MM.1S (cell line): ENCODE measurements around the gene RIPK4.

ENCODE experiments used
- DNase-seq: peaks from one replicate; pipeline ENCODE4 v3.0.0-alpha.2; 2015
- H2AFZ ChIP-seq: fragments of 300-600 bp; sonication (generic); 2 replicates; pipeline ENCODE4 v1.6.0; 2016; ENCODE audit warnings: antibody characterized with exemption, low read length
- H3F3A ChIP-seq: fragments of 300-600 bp; sonication (generic); 2 replicates; pipeline ENCODE4 v1.6.1; 2016; ENCODE audit warnings: mild to moderate bottlenecking, antibody characterized with exemption, low read length, moderate library complexity, mixed read lengths; ENCODE audit not compliant: insufficient read depth
- H3K27ac ChIP-seq: fragments of 300-600 bp; sonication (generic); 2 replicates; pipeline ENCODE4 v1.5.1; 2016; ENCODE audit warnings: mild to moderate bottlenecking, low read length
- H3K27me3 ChIP-seq: fragments of 300-600 bp; sonication (generic); replicated peaks from 2 replicates; pipeline ENCODE4 v1.6.0; 2016; ENCODE audit warnings: low read length; ENCODE audit not compliant: insufficient read depth
- H3K36me3 ChIP-seq: fragments of 300-600 bp; sonication (generic); replicated peaks from 2 replicates; pipeline ENCODE4 v1.6.1; 2016; ENCODE audit warnings: mild to moderate bottlenecking, low read length, mixed read lengths; ENCODE audit not compliant: insufficient read depth
- H3K4me1 ChIP-seq: fragments of 300-600 bp; sonication (generic); 2 replicates; pipeline ENCODE4 v1.6.1; 2016; ENCODE audit warnings: low read length, mixed read lengths
- H3K4me2 ChIP-seq: fragments of 300-600 bp; sonication (generic); 2 replicates; pipeline ENCODE4 v1.6.0; 2016; ENCODE audit warnings: low read depth, low read length
- H3K4me3 ChIP-seq: fragments of 300-600 bp; sonication (generic); 2 replicates; pipeline ENCODE4 v1.5.1; 2016; ENCODE audit warnings: low read length, mixed read lengths
- H3K79me2 ChIP-seq: fragments of 300-600 bp; sonication (generic); 2 replicates; pipeline ENCODE4 v1.6.1; 2016; ENCODE audit warnings: mixed run types, low read length, mixed read lengths
- H3K9ac ChIP-seq: fragments of 300-600 bp; sonication (generic); 2 replicates; pipeline ENCODE4 v1.6.1; 2016; ENCODE audit warnings: low read length, mixed read lengths
- H3K9me2 ChIP-seq: fragments of 300-600 bp; sonication (generic); replicated peaks from 2 replicates; pipeline ENCODE4 v1.6.1; 2016; ENCODE audit warnings: mild to moderate bottlenecking, low read length, mixed read lengths; ENCODE audit not compliant: insufficient read depth
- H3K9me3 ChIP-seq: fragments of 300-600 bp; sonication (generic); replicated peaks from 2 replicates; pipeline ENCODE4 v1.6.1; 2016; ENCODE audit warnings: mild to moderate bottlenecking, low read length, mixed read lengths; ENCODE audit not compliant: insufficient read depth
- H4K20me1 ChIP-seq: fragments of 300-600 bp; sonication (generic); 2 replicates; pipeline ENCODE4 v1.6.1; 2016; ENCODE audit warnings: mild to moderate bottlenecking, low read length, moderate library complexity, mixed read lengths; ENCODE audit not compliant: insufficient read depth
- EZH2 ChIP-seq: fragments of 300-600 bp; sonication (generic); optimal IDR thresholded peaks from 2 replicates; pipeline ENCODE3; 2017; ENCODE audit warnings: low read depth, mild to moderate bottlenecking, antibody characterized with exemption, low read length, mixed read lengths
- EZH2phosphoT487 ChIP-seq: fragments of 300-600 bp; sonication (generic); IDR thresholded peaks from 2 replicates; pipeline ENCODE4 v1.6.1; 2018; ENCODE audit warnings: antibody characterized with exemption, low read length
- TF ChIP-seq, protein P1 (sequence below): fragments of 300-600 bp; sonication (generic); IDR thresholded peaks from 2 replicates; pipeline ENCODE4 v1.5.1; 2016; ENCODE audit warnings: antibody characterized with exemption, low read length, mixed read lengths

The RIPK4 gene

DNA sequence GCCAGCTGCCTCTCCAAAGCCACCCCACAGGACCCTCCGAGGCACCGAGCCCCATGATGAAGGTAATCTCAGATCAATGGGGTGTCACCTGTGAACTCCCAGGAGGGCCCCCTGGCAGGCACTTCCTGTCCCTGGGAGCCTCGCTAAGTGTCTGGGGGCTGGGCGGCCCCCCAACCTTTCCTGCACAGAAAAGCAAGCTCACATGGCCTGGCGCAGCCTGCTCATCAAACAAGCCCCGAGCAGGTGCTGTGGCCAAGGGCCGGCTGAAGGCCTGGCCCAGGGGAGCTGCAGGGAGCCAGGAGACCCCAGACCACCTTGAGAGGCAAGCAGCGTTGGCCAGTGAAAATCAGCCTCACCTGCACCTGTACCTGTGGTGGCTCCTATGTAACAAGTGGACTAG lies 2.9 kb downstream of the RIPK4 start:
- no peak overlapping the region for H3K4me2 ChIP-seq
- H3K9ac ChIP-seq = no peak overlapping the region
- no peaks in the 10 kb centered on the region for H3K9me2 ChIP-seq
- H4K20me1 ChIP-seq = no peaks in the 10 kb centered on the region
- no peak overlapping the region for H3K4me3 ChIP-seq
- no peak for DNase-seq
- H3K4me1 ChIP-seq = no peaks in the 10 kb centered on the region
- H3K27ac ChIP-seq = no peak overlapping the region
- H3K9me3 ChIP-seq = no peaks in the 10 kb centered on the region
- no peaks in the 10 kb centered on the region for H3F3A ChIP-seq
- TF ChIP-seq, protein P1, sequence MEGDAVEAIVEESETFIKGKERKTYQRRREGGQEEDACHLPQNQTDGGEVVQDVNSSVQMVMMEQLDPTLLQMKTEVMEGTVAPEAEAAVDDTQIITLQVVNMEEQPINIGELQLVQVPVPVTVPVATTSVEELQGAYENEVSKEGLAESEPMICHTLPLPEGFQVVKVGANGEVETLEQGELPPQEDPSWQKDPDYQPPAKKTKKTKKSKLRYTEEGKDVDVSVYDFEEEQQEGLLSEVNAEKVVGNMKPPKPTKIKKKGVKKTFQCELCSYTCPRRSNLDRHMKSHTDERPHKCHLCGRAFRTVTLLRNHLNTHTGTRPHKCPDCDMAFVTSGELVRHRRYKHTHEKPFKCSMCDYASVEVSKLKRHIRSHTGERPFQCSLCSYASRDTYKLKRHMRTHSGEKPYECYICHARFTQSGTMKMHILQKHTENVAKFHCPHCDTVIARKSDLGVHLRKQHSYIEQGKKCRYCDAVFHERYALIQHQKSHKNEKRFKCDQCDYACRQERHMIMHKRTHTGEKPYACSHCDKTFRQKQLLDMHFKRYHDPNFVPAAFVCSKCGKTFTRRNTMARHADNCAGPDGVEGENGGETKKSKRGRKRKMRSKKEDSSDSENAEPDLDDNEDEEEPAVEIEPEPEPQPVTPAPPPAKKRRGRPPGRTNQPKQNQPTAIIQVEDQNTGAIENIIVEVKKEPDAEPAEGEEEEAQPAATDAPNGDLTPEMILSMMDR = no peak
- TF ChIP-seq EZH2 (no peak), EZH2phosphoT487 (no peak)
- no peaks in the 10 kb centered on the region for H3K79me2 ChIP-seq
- H2AFZ ChIP-seq = no peak overlapping the region
- H3K36me3 ChIP-seq = no peaks in the 10 kb centered on the region
- peaks cover 93% of the 10 kb centered on the region for H3K27me3 ChIP-seq

DNA sequence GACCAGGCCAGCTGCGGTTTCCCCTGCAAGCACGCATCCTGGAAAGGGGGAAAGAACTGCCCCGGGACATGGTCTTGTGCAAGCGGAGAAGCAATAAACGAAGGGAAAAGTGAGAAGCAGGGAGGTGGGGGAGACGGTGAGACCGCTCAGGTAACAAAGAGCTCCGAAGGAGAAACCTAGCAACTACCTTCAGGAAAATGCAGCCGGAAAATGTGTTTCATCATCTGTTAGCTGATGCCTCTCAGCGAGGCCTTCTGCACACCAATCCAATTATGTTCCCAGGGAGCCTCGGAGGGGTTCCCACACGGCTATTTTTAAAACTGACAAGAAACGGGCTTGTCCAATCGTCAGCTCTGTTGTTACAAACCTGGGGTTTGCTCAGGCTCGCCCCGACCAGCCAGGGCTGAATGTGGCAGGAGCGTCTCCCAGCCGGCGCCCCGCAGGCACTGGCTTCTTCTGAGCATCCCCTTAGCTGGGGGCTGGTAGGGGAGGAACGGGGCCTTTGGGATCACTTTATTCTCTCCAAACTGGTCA lies 3.4 kb downstream of the RIPK4 start:
- Histone ChIP-seq H3K9me3 (no peaks in the 10 kb centered on the region), H3K4me3 (no peak overlapping the region), H3K9ac (no peak overlapping the region), H3K27ac (no peak overlapping the region), H3K4me1 (no peaks in the 10 kb centered on the region), H2AFZ (no peak overlapping the region), H3K4me2 (no peak overlapping the region), H3K9me2 (no peaks in the 10 kb centered on the region), H3K36me3 (no peaks in the 10 kb centered on the region), H3F3A (no peaks in the 10 kb centered on the region), H3K27me3 (peaks cover 87% of the 10 kb centered on the region), H4K20me1 (no peaks in the 10 kb centered on the region), H3K79me2 (no peaks in the 10 kb centered on the region)
- TF ChIP-seq EZH2phosphoT487 (no peak), EZH2 (no peak)
- TF ChIP-seq, protein P1 = no peak
- no peak for DNase-seq

DNA sequence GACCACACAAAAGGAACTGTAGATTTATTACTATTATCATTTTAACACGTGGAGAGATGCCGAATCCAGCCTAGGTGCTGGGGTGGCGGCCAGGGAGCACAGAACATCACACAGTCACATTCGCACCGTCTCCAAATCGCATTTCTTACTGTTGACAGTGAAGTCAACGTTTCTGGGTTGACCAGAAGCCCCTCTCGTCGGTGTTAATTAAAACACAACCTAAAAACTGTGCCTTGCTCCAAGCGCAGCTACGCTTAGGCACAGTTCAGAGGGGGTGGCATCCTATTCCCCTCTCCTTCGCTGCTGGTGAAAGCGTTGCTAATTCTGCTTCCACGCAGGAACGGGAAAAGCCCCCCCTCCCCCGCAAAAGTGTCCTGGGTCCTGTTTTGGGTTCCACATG lies 4.1 kb downstream of the RIPK4 start:
- Histone ChIP-seq H3K27me3 (peaks cover 80% of the 10 kb centered on the region), H3K4me1 (no peaks in the 10 kb centered on the region)

More for the DNA sequence above, 4.1 kb downstream of the RIPK4 start:
- H3K9ac ChIP-seq = no peak overlapping the region
- TF ChIP-seq, protein P1 = no peak
- TF ChIP-seq EZH2phosphoT487 (no peak), EZH2 (no peak)
- H3K4me3 ChIP-seq = no peak overlapping the region
- H3K9me3 ChIP-seq = no peaks in the 10 kb centered on the region
- H3K9me2 ChIP-seq = no peaks in the 10 kb centered on the region
- DNase-seq = no peak
- no peaks in the 10 kb centered on the region for H3K36me3 ChIP-seq
- no peaks in the 10 kb centered on the region for H3F3A ChIP-seq
- no peaks in the 10 kb centered on the region for H4K20me1 ChIP-seq
- no peaks in the 10 kb centered on the region for H3K79me2 ChIP-seq
- H3K4me2 ChIP-seq = no peak overlapping the region
- H3K27ac ChIP-seq = no peak overlapping the region
- no peak overlapping the region for H2AFZ ChIP-seq
